Neural progenitor cell (in vitro differentiated cells): ENCODE data around the gene KREMEN2. TPM values are rescaled to one million over a fixed set of nuclear protein-coding genes. Genes with fewer than 3 reads are reported as not detected.

Experiments used
- DNase-seq: peaks from one replicate; pipeline ENCODE4 v3.0.0-alpha.2; 2016; ENCODE audit warnings: low spot score
- H2AFZ ChIP-seq: fragments of 200-600 bp; sonication (generic); replicated peaks from 2 replicates; pipeline ENCODE4 v1.6.1; 2016; ENCODE audit warnings: antibody characterized with exemption
- H3F3A ChIP-seq: fragments of 200-600 bp; sonication (generic); 2 replicates; pipeline ENCODE4 v1.6.1; 2016; ENCODE audit warnings: antibody characterized with exemption, low read depth
- H3K27ac ChIP-seq: fragments of 200-600 bp; sonication (generic); 2 replicates; pipeline ENCODE4 v1.5.1; 2016; ENCODE audit warnings: mild to moderate bottlenecking
- H3K27me3 ChIP-seq: fragments of 200-600 bp; sonication (generic); 2 replicates; pipeline ENCODE4 v1.6.1; 2016; ENCODE audit warnings: mild to moderate bottlenecking, moderate library complexity
- H3K36me3 ChIP-seq: fragments of 200-600 bp; sonication (generic); 2 replicates; pipeline ENCODE4 v1.5.1; 2016
- H3K4me1 ChIP-seq: fragments of 200-600 bp; sonication (generic); 2 replicates; pipeline ENCODE4 v1.6.1; 2016; ENCODE audit warnings: mixed run types
- H3K4me2 ChIP-seq: fragments of 200-600 bp; sonication (generic); 2 replicates; pipeline ENCODE4 v1.6.1; 2016
- H3K4me3 ChIP-seq: fragments of 200-600 bp; sonication (generic); 2 replicates; pipeline ENCODE4 v1.5.1; 2016
- H3K79me2 ChIP-seq: fragments of 200-600 bp; sonication (generic); 2 replicates; pipeline ENCODE4 v1.6.1; 2016; ENCODE audit warnings: low read depth
- H3K9ac ChIP-seq: fragments of 200-600 bp; sonication (generic); 2 replicates; pipeline ENCODE4 v1.6.1; 2016
- H3K9me3 ChIP-seq: fragments of 200-600 bp; sonication (generic); 2 replicates; pipeline ENCODE4 v1.5.1; 2016; ENCODE audit warnings: low read depth
- H4K20me1 ChIP-seq: fragments of 200-600 bp; sonication (generic); 2 replicates; pipeline ENCODE4 v1.6.1; 2016; ENCODE audit warnings: low read depth
- H3K27ac Mint-ChIP-seq: 3 replicates; pipeline ENCODE4 v1.8.0; 2021; ENCODE audit warnings: mixed read lengths
- H3K27me3 Mint-ChIP-seq: 2 replicates; pipeline ENCODE4 v1.8.0; 2022; ENCODE audit warnings: low read depth, mild to moderate bottlenecking, inconsistent platforms, moderate library complexity, mixed read lengths; ENCODE audit not compliant: insufficient read depth
- H3K36me3 Mint-ChIP-seq: 3 replicates; pipeline ENCODE4 v1.8.0; 2021; ENCODE audit warnings: mixed read lengths
- H3K4me1 Mint-ChIP-seq: 3 replicates; pipeline ENCODE4 v1.8.0; 2021; ENCODE audit warnings: mixed read lengths
- H3K4me3 Mint-ChIP-seq: 3 replicates; pipeline ENCODE4 v1.8.0; 2021; ENCODE audit warnings: mild to moderate bottlenecking, moderate library complexity, mixed read lengths
- H3K9me3 Mint-ChIP-seq: 3 replicates; pipeline ENCODE4 v1.8.0; 2020; ENCODE audit warnings: mixed read lengths
- EZH2 ChIP-seq: fragments of 200-600 bp; sonication (generic); IDR thresholded peaks from 2 replicates; pipeline ENCODE4 v1.6.1; 2017; ENCODE audit warnings: antibody characterized with exemption, mild to moderate bottlenecking, moderate library complexity
- EZH2phosphoT487 ChIP-seq: fragments of 200-600 bp; sonication (generic); IDR thresholded peaks from 2 replicates; pipeline ENCODE4 v1.6.1; 2017; ENCODE audit warnings: antibody characterized with exemption
- total RNA-seq: library from RNA; depleted of rRNA; stranded (reverse); fragments of >200 nt; gene quantifications from 2 replicates; pipeline ENCODE4 v1.2.3, GENCODE V29; 2015; ENCODE audit warnings: low replicate concordance
- TF ChIP-seq, protein P1 (sequence below): fragments of 200-600 bp; sonication (generic); IDR thresholded peaks from 2 replicates; pipeline ENCODE4 v1.5.1; 2017; ENCODE audit warnings: antibody characterized with exemption, mild to moderate bottlenecking

Gene KREMEN2
- total RNA-seq, 1 donor from 2014 or later, result 0.51 TPM

GRCh38 chr16:2979669-2980226, 15.7 kb downstream of the KREMEN2 start:
- Histone ChIP-seq H3K9ac (peak overlapping the region; percentile 18), H4K20me1 (peaks cover 17% of the 10 kb centered on the region), H3K27ac (no peak overlapping the region), H3K36me3 (no peaks in the 10 kb centered on the region), H3F3A (peaks cover 38% of the 10 kb centered on the region), H3K4me3 (peak overlapping the region; percentile 65), H3K27me3 (peaks cover 7% of the 10 kb centered on the region), H3K4me2 (peak overlapping the region; percentile 78), H2AFZ (peak overlapping the region; percentile 95), H3K9me3 (no peaks in the 10 kb centered on the region), H3K79me2 (peaks cover 16% of the 10 kb centered on the region), H3K4me1 (peaks cover 26% of the 10 kb centered on the region)
- TF ChIP-seq, protein P1, sequence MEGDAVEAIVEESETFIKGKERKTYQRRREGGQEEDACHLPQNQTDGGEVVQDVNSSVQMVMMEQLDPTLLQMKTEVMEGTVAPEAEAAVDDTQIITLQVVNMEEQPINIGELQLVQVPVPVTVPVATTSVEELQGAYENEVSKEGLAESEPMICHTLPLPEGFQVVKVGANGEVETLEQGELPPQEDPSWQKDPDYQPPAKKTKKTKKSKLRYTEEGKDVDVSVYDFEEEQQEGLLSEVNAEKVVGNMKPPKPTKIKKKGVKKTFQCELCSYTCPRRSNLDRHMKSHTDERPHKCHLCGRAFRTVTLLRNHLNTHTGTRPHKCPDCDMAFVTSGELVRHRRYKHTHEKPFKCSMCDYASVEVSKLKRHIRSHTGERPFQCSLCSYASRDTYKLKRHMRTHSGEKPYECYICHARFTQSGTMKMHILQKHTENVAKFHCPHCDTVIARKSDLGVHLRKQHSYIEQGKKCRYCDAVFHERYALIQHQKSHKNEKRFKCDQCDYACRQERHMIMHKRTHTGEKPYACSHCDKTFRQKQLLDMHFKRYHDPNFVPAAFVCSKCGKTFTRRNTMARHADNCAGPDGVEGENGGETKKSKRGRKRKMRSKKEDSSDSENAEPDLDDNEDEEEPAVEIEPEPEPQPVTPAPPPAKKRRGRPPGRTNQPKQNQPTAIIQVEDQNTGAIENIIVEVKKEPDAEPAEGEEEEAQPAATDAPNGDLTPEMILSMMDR, result no peak
- no peak for TF ChIP-seq EZH2
- TF ChIP-seq EZH2phosphoT487, result no peak
- no peak overlapping the region for H3K27ac Mint-ChIP-seq
- no peaks in the 10 kb centered on the region for H3K9me3 Mint-ChIP-seq
- peak; percentile 64 for DNase-seq
- peak overlapping the region; percentile 88 for H3K4me3 Mint-ChIP-seq
- H3K4me1 Mint-ChIP-seq, result peaks cover 26% of the 10 kb centered on the region
- H3K36me3 Mint-ChIP-seq, result peaks cover 3% of the 10 kb centered on the region
- peaks cover 11% of the 10 kb centered on the region for H3K27me3 Mint-ChIP-seq

DNA sequence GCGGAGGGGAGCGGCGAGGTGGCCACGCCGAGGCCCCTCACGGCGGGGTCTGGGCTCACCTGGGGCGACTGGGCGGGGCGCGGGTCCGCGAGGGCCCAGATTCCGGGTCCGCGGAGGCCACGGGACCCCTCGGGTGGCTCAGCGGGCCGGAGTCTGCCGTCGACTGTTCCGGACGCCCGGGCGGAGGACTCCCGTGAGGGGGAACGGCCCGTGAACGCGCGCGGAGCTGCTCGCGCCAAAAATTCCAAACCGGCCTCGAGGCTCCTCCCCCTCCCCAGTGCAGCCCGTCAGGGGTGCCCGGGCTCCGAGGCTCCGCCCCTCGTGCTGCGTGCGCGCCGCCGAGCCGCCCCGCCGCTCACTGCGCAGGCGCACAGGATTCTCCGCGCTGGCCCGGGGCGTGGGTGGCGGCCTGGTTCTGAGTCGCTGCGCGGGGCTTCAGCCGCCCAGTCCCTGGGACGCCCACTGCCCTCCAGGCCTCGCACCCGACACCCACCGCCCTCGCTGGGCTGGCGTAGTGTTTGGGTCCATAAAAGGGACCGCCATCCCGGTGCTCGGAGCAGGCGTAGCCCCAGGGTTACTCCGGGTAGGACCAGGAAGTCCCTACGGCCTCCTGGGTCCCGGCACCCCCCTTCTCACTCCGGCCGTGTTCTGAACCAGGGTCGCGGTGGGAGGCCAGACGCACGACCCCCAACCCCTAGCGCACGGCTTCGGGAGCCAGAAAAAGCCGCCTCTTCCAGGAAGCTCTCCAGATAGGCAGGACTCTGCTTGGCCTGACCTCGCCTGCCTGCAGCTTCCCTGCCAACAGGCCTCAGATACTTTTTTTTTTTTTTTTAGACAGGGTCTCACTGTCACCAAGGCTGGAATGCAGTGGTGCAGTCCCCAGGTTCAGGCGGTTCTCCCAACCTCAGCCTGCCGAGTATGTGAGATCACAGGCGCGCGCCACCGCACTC, 16.4 kb downstream of the KREMEN2 start, which contains the start of gene PKMYT1:
Gene PKMYT1 (minus strand): TSS at position 220 of the 950 bp plus-strand sequence. CDS start 789 bp downstream, outside the sequence.
- Histone ChIP-seq H3K4me1 (peaks cover 26% of the 10 kb centered on the region), H3K9me3 (no peaks in the 10 kb centered on the region), H3K27ac (peak within 1 kb of the TSS; percentile 32), H3K27me3 (peaks cover 7% of the 10 kb centered on the region), H4K20me1 (peaks cover 17% of the 10 kb centered on the region), H3K4me2 (peak within 1 kb of the TSS; percentile 78), H3K4me3 (peak within 1 kb of the TSS; percentile 65), H2AFZ (peak within 1 kb of the TSS; percentile 95), H3K9ac (peak within 1 kb of the TSS; percentile 18), H3K36me3 (no peaks in the 10 kb centered on the region), H3K79me2 (peaks cover 16% of the 10 kb centered on the region), H3F3A (peaks cover 38% of the 10 kb centered on the region)
- Mint-ChIP-seq H3K4me1 (peaks cover 26% of the 10 kb centered on the region), H3K27me3 (peaks cover 11% of the 10 kb centered on the region), H3K36me3 (peaks cover 3% of the 10 kb centered on the region), H3K4me3 (peak within 1 kb of the TSS; percentile 88), H3K9me3 (no peaks in the 10 kb centered on the region), H3K27ac (peak within 1 kb of the TSS; percentile 74)
- TF ChIP-seq, protein P1, result no peak
- TF ChIP-seq EZH2 (no peak), EZH2phosphoT487 (no peak)
- peak; percentile 96 for DNase-seq

GRCh38 chr16:2981177-2981898, 17.3 kb downstream of the KREMEN2 start:
- Histone ChIP-seq H3K27me3 (peaks cover 7% of the 10 kb centered on the region), H3K27ac (peak overlapping the region; percentile 32), H3K4me3 (peak overlapping the region; percentile 65)

More at GRCh38 chr16:2981177-2981898, 17.3 kb downstream of the KREMEN2 start:
- H3K36me3 ChIP-seq, result no peaks in the 10 kb centered on the region
- H3K9me3 ChIP-seq, result no peaks in the 10 kb centered on the region
- H3K9me3 Mint-ChIP-seq, result no peaks in the 10 kb centered on the region
- H3K4me1 Mint-ChIP-seq, result peaks cover 26% of the 10 kb centered on the region
- H3K27ac Mint-ChIP-seq, result peak overlapping the region; percentile 74
- H3K9ac ChIP-seq, result no peak overlapping the region
- H3F3A ChIP-seq, result peaks cover 38% of the 10 kb centered on the region
- peaks cover 3% of the 10 kb centered on the region for H3K36me3 Mint-ChIP-seq
- H3K4me3 Mint-ChIP-seq, result peak overlapping the region; percentile 76
- peaks cover 17% of the 10 kb centered on the region for H4K20me1 ChIP-seq
- peaks cover 16% of the 10 kb centered on the region for H3K79me2 ChIP-seq
- peaks cover 26% of the 10 kb centered on the region for H3K4me1 ChIP-seq
- peaks cover 9% of the 10 kb centered on the region for H3K27me3 Mint-ChIP-seq
- H2AFZ ChIP-seq, result no peak overlapping the region
- TF ChIP-seq, protein P1, result no peak
- TF ChIP-seq EZH2phosphoT487 (no peak), EZH2 (no peak)
- DNase-seq, result peak; percentile 85
- peak overlapping the region; percentile 78 for H3K4me2 ChIP-seq
